GM12875 (cell line): Measurements from ENCODE around the gene RBP5.

Experiments used
- H3K4me3 ChIP-seq: one replicate; pipeline ENCODE4 v1.5.1; 2011; ENCODE audit warnings: low read depth, low read length, control low read depth
- CTCF ChIP-seq: IDR thresholded peaks from 2 replicates; pipeline ENCODE4 v1.5.1; 2011; ENCODE audit warnings: low read depth, mild to moderate bottlenecking, control low read depth, inconsistent platforms, low read length, moderate library complexity, borderline replicate concordance; ENCODE audit not compliant: insufficient read depth

Gene RBP5

GRCh38 chr12:7131502-7131866 is 2.8 kb upstream of the RBP5 start:
- TF ChIP-seq CTCF = no peak

DNA sequence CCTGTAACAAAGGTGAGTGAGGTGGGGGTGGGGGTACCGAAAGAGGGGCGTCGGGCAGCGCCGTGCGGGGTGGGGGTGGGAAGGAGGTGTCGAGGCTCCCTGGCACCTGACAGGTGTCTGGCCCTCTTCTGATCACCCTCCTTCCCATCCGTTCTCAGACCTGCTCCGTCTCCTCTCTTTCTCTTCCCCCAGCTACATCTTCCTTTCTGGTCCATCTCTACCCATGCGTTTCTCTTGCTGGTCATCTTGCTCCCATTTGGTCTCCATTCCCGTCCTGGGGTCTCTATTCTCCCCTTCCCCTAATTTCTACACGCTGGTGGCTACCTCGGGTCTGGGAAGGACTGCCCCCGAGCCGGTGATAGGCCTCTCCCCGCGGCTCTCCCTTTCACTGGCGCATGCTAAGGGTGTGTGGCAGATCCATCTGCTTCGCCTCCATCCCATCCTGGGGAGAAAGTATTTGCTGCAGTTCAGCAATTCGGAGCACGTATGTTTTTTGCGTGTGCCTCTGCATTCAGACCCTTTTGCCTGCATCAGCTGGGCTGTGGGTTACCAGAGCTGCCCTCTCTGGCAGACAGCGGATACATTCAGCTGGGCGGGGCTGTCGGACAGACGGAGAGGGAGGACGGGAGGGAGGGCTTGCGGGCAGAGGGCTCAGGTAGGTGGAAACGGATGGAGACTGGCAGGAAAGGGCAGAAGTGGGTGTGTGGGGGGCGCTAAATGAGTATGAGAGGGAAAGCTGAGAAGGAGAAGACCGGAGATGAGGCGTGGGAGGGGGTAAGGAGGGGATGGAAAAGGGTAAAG is 2.2 kb upstream of the RBP5 start:
- no peak for TF ChIP-seq CTCF

More at GRCh38 chr12:7131502-7131866, 2.8 kb upstream of the RBP5 start:
- H3K4me3 ChIP-seq = no peak overlapping the region

DNA sequence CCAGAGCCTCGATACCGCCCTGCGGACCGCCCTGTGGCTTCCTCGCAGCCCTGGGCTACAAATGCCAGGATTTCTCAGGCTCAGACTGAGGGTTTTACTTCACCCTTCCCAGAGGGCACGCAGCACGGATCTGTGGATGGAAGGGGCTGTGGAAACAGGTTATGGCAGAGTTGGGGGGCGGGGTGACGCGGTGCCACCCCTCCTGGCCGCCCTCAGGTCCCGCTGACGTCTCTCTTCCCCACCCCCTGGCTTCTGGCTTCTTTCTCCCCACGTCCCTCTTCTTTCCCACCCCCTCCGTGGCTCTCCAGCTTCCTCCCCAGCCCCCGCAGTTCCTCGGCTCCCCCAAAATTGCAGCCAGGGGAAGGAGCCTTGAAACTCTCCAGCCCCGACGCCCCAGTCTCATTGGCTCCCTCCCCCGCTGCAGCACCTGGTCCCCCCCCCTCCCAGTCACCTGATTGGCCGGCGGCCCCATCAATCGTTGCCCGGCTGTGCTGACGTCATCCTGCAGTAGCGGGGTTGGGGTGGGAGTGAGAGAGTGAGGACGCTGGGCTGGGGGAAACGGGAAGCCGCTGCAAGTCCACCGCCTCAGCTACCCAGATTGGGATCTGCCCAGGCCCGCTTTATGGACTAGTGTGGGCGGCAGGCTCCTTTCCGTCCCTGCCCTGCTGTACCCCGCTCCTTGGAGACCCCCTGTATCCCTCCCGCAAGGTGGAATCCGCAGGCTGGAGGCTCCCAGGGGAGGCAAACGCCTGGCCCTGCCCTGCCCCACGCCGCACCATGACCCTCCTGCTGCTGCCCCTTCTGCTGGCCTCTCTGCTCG is 1.4 kb upstream of the RBP5 start, which contains the start of gene CLSTN3:
Gene CLSTN3 (plus strand): TSS at position 500 of the 820 bp plus-strand sequence. CDS start 278 bp downstream, at position 778.
- TF ChIP-seq CTCF = no peak
- H3K4me3 ChIP-seq = peak within 1 kb of the TSS; percentile 73

More for the DNA sequence above, 2.2 kb upstream of the RBP5 start:
- peak overlapping the region; percentile 73 for H3K4me3 ChIP-seq

DNA sequence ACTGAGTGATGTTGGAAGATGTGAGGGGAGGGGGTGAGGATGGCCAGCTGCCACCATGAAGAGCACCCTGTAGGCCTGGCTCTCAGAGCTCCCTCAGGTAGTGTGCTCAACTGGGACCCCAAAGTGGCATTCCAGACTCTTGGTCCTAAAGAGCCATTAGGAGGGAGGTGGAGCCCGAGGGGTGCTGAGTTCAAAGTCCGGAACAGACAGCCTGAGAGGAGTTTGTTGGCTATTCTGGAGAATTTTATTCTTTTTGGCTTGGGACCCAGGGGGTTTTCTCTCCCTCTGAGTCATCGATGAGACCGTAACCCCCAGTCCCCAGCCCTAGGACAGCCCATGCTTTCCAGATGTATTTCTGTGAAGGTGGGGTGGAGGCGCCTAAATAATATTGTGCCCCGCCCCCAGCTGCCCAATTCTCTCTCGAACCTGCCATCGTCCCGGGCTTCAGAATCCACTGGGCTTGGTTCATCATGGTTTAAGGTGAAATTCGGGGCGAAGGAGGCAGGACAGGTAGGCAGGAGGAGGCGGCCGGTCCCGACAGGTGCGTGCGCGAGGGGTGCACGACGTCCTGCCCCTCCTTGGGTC is 690 bp upstream of the RBP5 start:
- no peak for TF ChIP-seq CTCF
- peak overlapping the region; percentile 73 for H3K4me3 ChIP-seq

GRCh38 chr12:7127916-7128626 is 618 bp downstream of the RBP5 start:
- no peak overlapping the region for H3K4me3 ChIP-seq
- no peak for TF ChIP-seq CTCF

GRCh38 chr12:7125632-7126227 is 3.0 kb downstream of the RBP5 start:
- H3K4me3 ChIP-seq = no peak overlapping the region
- no peak for TF ChIP-seq CTCF
